ENCODE results near the gene BCL2L2. TPM values are rescaled to one million over a fixed set of nuclear protein-coding genes. Genes with fewer than 3 reads are reported as not detected.

The BCL2L2 gene
- total RNA-seq, 4 donors from 2014 or later, result 23.9 to 49.0 (median 43.0) TPM

DNA sequence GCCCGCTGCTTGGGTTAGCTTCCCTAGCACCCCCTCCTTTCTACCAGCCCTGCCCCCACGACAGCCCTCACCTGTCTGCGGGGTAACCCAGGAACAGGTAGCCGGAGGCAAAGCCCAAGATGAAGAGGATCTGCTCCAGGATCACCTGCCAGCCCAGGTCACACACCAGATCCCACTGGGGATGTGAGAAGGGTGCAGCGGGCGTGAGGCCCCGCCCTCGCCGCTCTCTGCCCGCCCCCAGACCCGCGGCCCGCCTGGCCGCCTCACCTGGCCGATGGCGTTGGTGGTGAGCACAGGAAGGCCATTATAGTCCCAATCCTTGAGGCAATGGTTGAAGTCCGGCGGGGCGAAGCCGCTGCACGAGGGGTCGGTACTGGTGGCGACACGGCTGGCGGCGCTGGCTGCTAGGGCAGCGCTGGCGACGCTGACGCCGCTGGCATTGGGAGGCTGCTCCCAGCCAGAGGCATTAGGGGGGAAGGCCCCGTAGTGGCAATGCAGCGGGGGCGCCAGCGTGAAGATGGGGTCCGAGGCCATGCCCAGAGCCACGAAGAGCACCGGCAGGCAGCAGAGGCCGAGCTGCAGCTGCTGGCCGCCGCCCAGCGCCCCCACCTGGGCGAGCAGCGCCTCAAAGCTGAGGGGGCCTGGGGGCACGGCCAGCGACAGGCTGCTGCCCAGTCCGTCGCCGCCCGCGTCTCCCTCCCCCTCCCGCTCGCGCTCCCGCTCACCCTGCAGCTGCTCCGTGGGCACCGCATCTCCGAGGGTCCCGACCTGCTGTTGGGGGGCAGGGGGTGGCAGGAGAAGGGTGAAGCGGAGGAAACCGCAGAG is 45.3 kb downstream of the BCL2L2 start:
- H3K4me1 ChIP-seq, result peaks cover 6 to 17% (median 13%) of the 10 kb centered on the region in 4 donors
- no peak for TF ChIP-seq POLR2AphosphoS5 (IDR thresholded peaks at IDR 0.05)
- in situ Hi-C loops (cut with MboI; ENCODE audit: low pct_ligation_motif_present in 1 of 4, low pct_unique_long_range_greater_than_20kb in 1 of 4, low sequenced_read_pairs in 3 of 4), result no loop called here
- H3K36me3 ChIP-seq, result no peaks in the 10 kb centered on the region
- peak overlapping the region; percentile 38 to 65 (median 45) for H3K4me3 ChIP-seq
- intact Hi-C loops (cut with DNase I; ENCODE audit: low total_unique reads), result no loop called here
- 9% methylated on average over 51 of the region's 61 CpGs; no CpG with 5 or more reads in 1 of the 2 donors for WGBS, 2 donors (ENCODE audit: low coverage in 1 of 2)
- no peak for DNase-seq
- peaks cover 36% of the 10 kb centered on the region for H3K27me3 ChIP-seq
- no peaks in the 10 kb centered on the region for H3K9me3 ChIP-seq
- H3K27ac ChIP-seq, result peak overlapping the region; percentile 52 to 77 (median 74)

DNA sequence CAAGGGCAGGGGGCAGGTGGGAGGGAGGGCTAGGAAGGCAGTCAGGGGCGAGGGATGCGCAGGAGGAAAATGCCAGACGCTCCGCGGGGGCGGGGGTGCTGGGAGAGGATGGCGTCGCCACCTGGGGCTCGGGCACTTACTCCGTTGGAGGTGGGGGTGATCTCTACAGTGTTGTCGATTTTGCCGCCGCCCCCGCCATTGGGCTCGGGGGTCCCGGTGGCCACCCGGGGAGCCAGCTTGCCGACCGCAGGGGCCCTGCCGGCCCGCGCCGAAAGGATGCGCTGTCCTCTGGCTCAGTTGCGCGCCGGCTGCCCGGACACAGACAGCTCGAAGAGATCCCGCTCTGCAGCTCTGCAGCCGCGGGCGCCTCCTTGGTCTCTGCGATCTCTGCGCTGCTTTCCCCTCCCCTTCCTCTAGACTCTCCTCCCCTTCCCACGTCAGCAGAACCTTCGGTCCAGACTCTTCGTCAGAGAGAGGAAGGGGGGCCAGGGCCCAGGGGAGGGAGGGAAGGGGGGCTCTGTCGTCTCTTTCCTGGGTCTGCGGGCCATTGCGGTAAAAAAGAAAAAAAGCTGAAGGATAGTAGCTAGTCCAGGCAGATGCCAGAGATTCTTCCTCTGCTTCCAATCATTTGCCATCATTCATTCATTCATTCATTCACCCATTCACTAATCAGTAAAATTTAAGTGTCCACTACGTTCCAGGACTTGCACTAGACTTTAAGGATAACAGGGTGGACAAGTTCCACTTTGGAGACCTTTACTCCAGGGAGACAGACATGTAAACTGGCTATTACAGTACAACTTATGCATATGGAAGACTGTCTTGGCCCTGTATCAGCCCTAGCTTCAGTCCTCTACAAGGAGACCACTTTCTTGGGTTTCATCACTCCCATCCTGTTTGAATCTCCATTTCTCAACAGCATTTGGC is 46.1 kb downstream of the BCL2L2 start, which contains the start of gene SLC22A17:
TSS of gene SLC22A17 (minus strand) at position 382 of the 927 bp plus-strand sequence.
- Histone ChIP-seq H3K27me3 (peaks cover 36% of the 10 kb centered on the region), H3K4me1 (peaks cover 6 to 17% (median 13%) of the 10 kb centered on the region in 4 donors), H3K27ac (peak within 1 kb of the TSS; percentile 52 to 77 (median 74)), H3K4me3 (peak within 1 kb of the TSS; percentile 38 to 65 (median 45)), H3K9me3 (no peaks in the 10 kb centered on the region), H3K36me3 (no peaks in the 10 kb centered on the region)
- DNase-seq, result peak; percentile 69
- WGBS, 2 donors (ENCODE audit: low coverage in 1 of 2), result 3 to 33% methylated on average over 1 to 32 of the region's 42 CpGs
- intact Hi-C loops (cut with DNase I; ENCODE audit: low total_unique reads), result no loop called here
- in situ Hi-C loops (cut with MboI; ENCODE audit: low pct_ligation_motif_present in 1 of 4, low pct_unique_long_range_greater_than_20kb in 1 of 4, low sequenced_read_pairs in 3 of 4), result no loop called here
- TF ChIP-seq EP300 (IDR thresholded peaks at IDR 0.05; ENCODE audit: low read depth) (no peak), POLR2A (IDR thresholded peaks at IDR 0.05) (peak; percentile 37), POLR2AphosphoS5 (IDR thresholded peaks at IDR 0.05) (peak; percentile 70 to 93 (median 74))
- TF ChIP-seq, protein P1, sequence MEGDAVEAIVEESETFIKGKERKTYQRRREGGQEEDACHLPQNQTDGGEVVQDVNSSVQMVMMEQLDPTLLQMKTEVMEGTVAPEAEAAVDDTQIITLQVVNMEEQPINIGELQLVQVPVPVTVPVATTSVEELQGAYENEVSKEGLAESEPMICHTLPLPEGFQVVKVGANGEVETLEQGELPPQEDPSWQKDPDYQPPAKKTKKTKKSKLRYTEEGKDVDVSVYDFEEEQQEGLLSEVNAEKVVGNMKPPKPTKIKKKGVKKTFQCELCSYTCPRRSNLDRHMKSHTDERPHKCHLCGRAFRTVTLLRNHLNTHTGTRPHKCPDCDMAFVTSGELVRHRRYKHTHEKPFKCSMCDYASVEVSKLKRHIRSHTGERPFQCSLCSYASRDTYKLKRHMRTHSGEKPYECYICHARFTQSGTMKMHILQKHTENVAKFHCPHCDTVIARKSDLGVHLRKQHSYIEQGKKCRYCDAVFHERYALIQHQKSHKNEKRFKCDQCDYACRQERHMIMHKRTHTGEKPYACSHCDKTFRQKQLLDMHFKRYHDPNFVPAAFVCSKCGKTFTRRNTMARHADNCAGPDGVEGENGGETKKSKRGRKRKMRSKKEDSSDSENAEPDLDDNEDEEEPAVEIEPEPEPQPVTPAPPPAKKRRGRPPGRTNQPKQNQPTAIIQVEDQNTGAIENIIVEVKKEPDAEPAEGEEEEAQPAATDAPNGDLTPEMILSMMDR (IDR thresholded peaks at IDR 0.05), result peak in 1 of 5 experiments; percentile 16

DNA sequence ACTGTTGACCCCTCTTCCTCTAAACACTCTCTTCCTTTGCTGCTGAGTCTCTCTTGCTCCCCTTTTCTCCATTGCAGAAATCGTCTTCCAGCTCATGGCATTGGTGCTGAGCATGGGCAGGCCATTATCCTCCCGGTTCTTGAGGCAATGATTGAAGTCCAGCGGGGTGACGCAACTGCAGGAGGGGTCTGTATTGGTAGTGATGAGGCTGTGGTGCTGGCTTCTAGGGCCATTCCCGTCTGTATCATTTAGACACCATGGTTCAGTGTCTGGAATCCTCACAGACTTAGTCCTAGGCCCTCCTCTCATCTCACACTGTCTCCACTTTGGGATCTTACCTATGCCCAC is 46.8 kb downstream of the BCL2L2 start:
- Histone ChIP-seq H3K9me3 (no peaks in the 10 kb centered on the region), H3K4me3 (no peak overlapping the region), H3K27me3 (peaks cover 36% of the 10 kb centered on the region), H3K27ac (peak overlapping the region in 1 of 4 donors; percentile 8), H3K4me1 (peaks cover 6 to 17% (median 13%) of the 10 kb centered on the region in 4 donors), H3K36me3 (no peaks in the 10 kb centered on the region)
- in situ Hi-C loops (cut with MboI; ENCODE audit: low pct_ligation_motif_present in 1 of 4, low pct_unique_long_range_greater_than_20kb in 1 of 4, low sequenced_read_pairs in 3 of 4) (no loop called here), intact Hi-C loops (cut with DNase I; ENCODE audit: low total_unique reads) (no loop called here)
- 74 to 100% methylated on average over 1 to 5 of the region's 5 CpGs for WGBS, 2 donors (ENCODE audit: low coverage in 1 of 2)
- TF ChIP-seq, protein P1 (IDR thresholded peaks at IDR 0.05), result no peak
- no peak for TF ChIP-seq EP300 (IDR thresholded peaks at IDR 0.05; ENCODE audit: low read depth)
- TF ChIP-seq POLR2AphosphoS5 (IDR thresholded peaks at IDR 0.05), result no peak
- TF ChIP-seq POLR2A (IDR thresholded peaks at IDR 0.05), result no peak
- no peak for DNase-seq

DNA sequence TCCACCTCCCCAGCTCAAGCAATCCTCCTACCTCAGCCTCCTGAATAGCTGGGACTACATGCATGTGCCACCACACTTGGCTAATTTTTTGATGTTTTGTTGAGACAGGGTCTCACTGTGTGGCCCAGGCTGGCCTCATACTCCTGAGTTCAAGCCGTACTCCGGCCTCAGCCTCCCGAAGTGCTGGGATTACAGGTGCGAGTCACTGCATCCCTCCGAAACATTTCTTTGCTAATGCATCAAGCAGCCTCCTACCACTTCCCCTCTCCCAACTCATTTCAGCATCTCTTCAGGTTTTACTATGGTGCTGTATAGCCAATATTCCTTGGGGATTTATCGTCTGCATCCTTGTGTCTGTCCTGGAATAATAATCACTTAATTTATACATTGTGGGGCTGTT is 48.4 kb downstream of the BCL2L2 start:
- no peaks in the 10 kb centered on the region for H3K36me3 ChIP-seq
- 71 to 76% methylated on average over 1 to 6 of the region's 6 CpGs for WGBS, 2 donors (ENCODE audit: low coverage in 1 of 2)
- peaks cover 6 to 17% (median 13%) of the 10 kb centered on the region in 4 donors for H3K4me1 ChIP-seq
- TF ChIP-seq EP300 (IDR thresholded peaks at IDR 0.05; ENCODE audit: low read depth) (no peak), POLR2A (IDR thresholded peaks at IDR 0.05) (no peak), POLR2AphosphoS5 (IDR thresholded peaks at IDR 0.05) (no peak)
- TF ChIP-seq, protein P1 (IDR thresholded peaks at IDR 0.05), result no peak
- in situ Hi-C loops (cut with MboI; ENCODE audit: low pct_ligation_motif_present in 1 of 4, low pct_unique_long_range_greater_than_20kb in 1 of 4, low sequenced_read_pairs in 3 of 4) (no loop called here), intact Hi-C loops (cut with DNase I; ENCODE audit: low total_unique reads) (no loop called here)
- DNase-seq, result no peak
- H3K27me3 ChIP-seq, result peaks cover 36% of the 10 kb centered on the region
- H3K9me3 ChIP-seq, result no peaks in the 10 kb centered on the region
- H3K4me3 ChIP-seq, result no peak overlapping the region
- no peak overlapping the region for H3K27ac ChIP-seq
